ENCODE results near the gene NPPB.

- TF ChIP-seq CTCF (conservative IDR thresholded peaks at IDR 0.05) (no peak), ZFX (IDR thresholded peaks at IDR 0.05) (no peak)
Measured at GRCh38 chr1:11880181-11880575, 21.4 kb upstream of the NPPB start.
